GM18526 (cell line): ENCODE measurements around the gene MAD1L1.

ENCODE experiments used
- POLR2A ChIP-seq: IDR thresholded peaks from 3 replicates; pipeline ENCODE4 v1.6.1; 2011; ENCODE audit not compliant: insufficient read length; ENCODE audit errors: extremely low read depth

Gene MAD1L1

GRCh38 chr7:1851721-1852516, 380.8 kb downstream of the MAD1L1 start:
- TF ChIP-seq POLR2A, result no peak

- no peak for TF ChIP-seq POLR2A
These were observed 381.7 kb downstream of the MAD1L1 start for GRCh38 chr7:1850976-1851571.

- no peak for TF ChIP-seq POLR2A
These were observed 382.4 kb downstream of the MAD1L1 start for GRCh38 chr7:1850111-1850975.

- TF ChIP-seq POLR2A, result no peak
These were observed 383.2 kb downstream of the MAD1L1 start for GRCh38 chr7:1849351-1850041.

GRCh38 chr7:1848911-1849311, 383.8 kb downstream of the MAD1L1 start:
- no peak for TF ChIP-seq POLR2A

GRCh38 chr7:1848013-1848640, 384.6 kb downstream of the MAD1L1 start:
- TF ChIP-seq POLR2A, result no peak

GRCh38 chr7:1847260-1848001, 385.3 kb downstream of the MAD1L1 start:
- TF ChIP-seq POLR2A, result no peak

GRCh38 chr7:1846331-1847065, 386.2 kb downstream of the MAD1L1 start:
- TF ChIP-seq POLR2A, result no peak

GRCh38 chr7:1845536-1846311, 387.0 kb downstream of the MAD1L1 start:
- TF ChIP-seq POLR2A, result no peak

GRCh38 chr7:1844951-1845390, 387.8 kb downstream of the MAD1L1 start:
- TF ChIP-seq POLR2A, result no peak

GRCh38 chr7:1844336-1844950, 388.3 kb downstream of the MAD1L1 start:
- no peak for TF ChIP-seq POLR2A

- no peak for TF ChIP-seq POLR2A
These were observed 388.8 kb downstream of the MAD1L1 start for GRCh38 chr7:1843921-1844335.

- no peak for TF ChIP-seq POLR2A
These were observed 389.4 kb downstream of the MAD1L1 start for GRCh38 chr7:1843271-1843861.
